Activated CD4-positive, alpha-beta T cell treated with anti-CD3 and anti-CD28 coated beads, Interleukin-2, amount 50 U/mL, for 4 hours (primary cell): ENCODE results near the gene ASAP2.

Source experiments
- DNase-seq, 2 experiments: peaks; one replicate each; pipeline ENCODE4 v3.0.0-alpha.2; 2020

The ASAP2 gene

DNA sequence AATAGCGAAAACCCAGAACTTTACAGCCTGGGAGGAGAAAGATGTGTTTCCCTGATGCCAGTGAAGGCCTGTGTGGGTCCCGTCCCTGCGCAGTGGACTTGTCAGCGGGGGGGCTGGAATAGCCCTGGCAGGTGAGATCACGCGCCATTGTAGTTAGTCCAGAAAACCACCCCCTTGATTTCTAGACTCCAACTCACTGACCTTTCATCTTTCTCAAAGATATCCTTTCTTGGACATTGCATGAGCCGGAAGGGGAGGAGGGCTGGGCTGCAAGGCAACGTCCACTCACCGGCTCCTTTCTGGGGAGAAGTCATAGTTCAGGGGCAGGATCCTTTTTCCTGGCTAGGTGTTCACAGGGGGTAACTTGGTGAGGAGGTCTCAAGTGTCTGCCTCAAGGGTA, 22.3 kb upstream of the ASAP2 start:
- DNase-seq: no peak

DNA sequence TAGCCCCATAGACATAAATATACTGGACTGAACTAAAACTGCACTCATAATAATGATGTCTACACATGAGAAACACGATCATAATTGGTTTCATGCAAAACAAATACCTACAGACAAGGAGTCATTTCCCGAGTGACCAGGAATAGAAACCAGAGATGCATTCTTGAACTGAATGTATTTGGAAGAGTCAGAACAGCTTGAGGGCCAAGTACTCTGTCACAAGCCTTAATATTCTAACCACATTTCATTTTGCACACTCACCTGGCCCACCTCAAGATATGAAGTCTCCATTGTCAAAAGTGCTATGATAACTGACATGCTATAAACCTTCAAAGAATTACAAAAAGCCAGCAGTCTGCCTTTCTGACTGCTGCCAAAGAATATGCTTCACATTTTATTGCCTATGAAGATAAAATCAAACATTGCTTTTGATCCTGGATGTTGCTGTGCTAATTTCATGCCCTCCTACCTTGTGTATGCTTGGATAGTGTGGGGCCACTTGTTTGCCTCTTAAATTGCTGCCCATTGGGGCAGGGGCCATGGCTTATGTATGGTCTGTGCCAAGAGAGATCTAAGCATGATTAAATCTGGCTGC, 18.9 kb upstream of the ASAP2 start:
- no peak for DNase-seq

DNA sequence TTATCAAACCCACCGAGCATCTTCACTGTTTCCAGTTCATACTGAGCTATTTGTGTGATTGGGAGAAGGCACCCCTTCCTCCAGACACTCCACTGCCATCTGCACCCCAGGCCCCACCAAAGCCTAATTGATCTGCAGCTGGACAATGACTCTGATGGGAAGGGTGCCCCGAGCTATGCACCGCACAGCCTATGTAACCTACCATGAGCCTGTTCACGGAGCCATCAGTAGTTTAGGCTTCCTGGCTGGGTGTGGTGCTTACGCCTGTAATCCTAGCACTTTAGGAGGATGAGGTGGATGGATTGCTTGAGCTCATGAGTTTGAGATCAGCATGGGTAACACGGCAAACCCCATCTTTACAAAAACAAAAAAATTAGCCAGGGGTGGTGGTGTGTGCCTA, 17.8 kb upstream of the ASAP2 start:
- no peak for DNase-seq

DNA sequence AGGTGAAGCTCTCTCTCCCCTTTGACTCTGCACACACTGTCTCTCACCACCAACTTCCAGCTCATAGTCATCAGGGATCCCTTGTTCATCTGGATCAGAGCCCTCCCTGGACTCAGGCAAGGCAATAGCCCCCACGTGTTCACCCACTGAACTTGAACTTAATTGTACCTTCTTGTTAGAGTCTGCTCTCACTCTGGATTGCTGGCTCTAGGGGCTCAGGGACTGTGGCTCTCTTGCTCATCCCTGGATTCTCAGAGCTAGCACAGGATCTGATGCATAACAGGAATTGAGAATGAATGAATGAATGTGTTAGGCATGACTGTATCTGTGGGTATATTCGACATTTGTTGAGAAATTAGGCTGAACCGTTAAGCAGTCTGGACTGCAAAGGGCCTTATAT, 16.7 kb upstream of the ASAP2 start:
- DNase-seq: no peak

DNA sequence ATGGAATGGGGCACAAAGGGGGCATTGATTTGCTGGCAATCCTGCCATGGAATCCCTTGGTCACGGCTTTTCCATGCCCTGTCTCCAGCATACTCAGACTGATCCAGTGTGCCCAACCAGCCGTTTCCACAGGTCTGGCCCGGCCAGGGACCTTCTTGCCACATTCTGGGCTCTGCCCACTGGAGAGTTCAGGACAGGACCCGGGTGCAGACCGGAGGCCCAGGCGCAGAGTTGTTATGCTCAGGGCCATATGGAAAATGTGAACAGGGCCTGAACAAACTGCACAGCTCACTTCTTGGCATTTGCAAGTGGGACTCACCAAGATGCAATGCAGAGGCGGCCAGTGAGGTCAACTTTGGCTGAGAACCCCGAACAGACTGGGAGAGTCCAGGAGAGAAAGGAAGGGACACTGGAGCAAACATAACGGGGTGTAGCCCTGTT, 15.6 kb upstream of the ASAP2 start:
- no peak for DNase-seq

DNA sequence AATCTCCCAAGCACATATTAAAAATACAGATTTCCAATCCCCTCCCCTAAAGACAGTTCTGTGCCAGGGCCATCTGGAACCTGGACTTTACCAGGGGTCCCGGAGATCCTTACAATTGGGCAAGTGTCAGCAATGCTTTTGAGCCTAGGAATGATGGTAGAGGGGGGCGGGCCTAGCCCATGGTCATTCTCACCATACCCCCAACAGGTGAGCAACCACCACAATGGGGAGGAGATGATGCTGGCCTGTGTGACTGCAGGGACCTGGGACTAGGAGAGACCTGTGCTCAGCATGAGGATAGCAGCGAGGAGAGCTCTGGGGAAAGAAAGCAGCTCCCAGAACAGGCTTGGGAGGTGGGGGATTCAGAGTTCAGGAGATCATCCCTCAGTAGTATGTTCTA, 13.9 kb upstream of the ASAP2 start:
- DNase-seq: no peak

DNA sequence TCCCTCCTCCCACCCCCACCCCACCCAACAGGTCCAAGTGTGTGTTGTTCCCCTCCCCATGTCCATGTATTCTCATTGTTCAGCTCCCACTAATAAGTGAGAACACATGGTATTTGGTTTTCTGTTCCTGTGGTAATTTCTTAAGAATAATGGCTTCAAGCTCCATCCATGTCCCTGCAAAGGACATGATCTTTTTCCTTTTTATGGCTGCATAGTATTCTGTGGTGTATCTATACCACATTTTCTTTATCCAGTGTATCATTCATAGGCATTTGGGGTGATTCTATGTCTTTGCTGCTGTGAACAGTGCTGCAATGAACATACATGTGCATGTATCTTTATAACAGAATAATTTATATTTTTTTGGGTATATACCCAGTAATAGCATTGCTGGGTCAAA, 12.3 kb upstream of the ASAP2 start:
- no peak for DNase-seq

DNA sequence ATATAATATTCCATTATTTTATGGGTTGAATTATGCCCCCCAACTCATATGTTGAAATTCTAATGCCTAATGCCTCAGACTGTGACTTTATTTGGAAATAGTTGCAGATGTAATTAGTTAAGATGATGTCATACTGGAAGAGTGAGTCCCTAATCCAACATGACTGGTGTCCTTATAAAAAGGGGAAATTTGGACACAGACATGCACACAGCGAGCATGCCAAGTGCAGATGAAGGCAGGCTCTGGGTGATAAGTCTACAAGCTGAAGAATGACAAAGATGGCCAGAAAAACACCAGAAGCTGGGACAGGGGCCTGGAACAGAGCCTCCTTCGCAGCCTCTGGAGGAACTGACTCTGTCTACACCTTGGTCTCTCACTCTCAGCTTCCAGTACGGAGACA, 10.0 kb upstream of the ASAP2 start:
- no peak for DNase-seq

DNA sequence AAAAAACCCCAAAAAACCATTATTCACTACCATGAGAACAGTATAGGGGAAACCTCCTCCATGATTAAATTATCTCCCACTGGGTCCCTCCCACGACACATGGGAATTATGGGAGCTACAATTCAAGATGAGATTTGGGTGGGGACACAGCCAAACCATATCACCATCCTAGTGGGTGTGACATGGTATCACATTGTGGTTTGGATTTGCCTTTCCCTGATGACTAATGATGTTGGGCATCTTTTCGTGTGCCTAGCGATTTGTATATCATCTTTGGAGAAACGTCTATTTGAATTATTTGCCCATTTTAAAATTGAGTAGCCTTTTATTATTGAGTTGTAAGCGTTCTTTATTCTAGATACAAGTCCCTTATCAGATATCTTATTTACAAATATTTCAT, 8.7 kb upstream of the ASAP2 start:
- DNase-seq: no peak

DNA sequence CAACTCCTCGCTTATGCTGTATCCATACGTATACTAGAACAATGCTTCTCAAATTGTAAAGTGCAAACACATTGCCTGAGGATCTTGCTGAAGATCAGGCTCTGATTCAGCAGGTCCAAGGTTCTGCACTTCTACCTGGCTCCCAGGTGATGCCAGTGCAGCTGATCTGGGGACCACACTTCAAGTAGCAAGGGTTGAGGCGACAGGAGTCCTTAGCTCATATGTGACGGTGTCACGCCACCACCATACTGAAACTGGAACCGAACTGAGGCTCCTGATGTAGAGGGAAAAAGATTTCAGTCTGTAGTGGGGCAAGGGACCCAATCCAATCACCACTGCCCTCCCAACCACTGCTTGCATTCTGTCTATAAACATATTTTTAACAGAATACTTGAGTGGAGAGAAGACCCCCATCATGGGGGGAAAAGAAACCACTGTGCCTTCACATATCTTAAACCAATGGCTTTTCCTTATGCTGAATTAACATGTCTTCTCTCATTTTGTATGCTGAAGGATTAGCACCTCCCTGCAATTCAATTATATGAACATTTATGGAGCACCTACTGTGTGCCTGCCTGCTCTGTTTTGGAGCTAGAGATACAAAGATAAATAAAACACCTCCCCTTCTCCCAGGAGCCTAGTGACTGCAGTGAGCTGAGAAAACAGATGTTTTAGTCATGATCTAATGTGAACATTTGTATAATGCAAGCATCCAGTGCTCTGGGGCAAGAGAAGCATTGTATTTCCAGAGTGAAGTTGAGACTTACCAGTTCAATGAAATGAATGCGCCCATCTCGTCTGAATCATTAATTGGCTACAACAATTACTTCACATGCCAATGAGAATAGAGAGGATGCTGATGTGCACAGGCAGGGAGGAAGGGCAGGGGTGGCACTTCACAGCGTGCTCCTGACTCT, 6.6 kb upstream of the ASAP2 start:
- no peak for DNase-seq

DNA sequence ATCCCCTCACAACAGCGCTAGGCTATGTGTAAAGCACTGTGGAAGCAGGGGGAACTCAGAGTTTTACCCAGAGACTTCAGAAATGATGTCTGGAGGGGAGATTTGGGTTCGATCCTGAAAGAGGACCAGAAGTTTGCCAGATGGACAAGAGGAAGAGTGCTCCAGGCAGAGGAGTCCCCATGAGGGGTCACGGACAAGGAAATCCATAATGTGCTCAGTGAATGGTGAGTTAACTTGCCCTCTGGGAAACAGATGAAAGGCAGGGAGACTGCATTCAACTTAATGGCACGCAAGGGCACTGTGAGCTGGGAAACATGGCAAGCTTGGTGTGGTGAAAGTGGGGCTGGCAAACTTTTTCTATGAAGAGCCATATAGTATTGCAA, 6.0 kb upstream of the ASAP2 start:
- DNase-seq: no peak

DNA sequence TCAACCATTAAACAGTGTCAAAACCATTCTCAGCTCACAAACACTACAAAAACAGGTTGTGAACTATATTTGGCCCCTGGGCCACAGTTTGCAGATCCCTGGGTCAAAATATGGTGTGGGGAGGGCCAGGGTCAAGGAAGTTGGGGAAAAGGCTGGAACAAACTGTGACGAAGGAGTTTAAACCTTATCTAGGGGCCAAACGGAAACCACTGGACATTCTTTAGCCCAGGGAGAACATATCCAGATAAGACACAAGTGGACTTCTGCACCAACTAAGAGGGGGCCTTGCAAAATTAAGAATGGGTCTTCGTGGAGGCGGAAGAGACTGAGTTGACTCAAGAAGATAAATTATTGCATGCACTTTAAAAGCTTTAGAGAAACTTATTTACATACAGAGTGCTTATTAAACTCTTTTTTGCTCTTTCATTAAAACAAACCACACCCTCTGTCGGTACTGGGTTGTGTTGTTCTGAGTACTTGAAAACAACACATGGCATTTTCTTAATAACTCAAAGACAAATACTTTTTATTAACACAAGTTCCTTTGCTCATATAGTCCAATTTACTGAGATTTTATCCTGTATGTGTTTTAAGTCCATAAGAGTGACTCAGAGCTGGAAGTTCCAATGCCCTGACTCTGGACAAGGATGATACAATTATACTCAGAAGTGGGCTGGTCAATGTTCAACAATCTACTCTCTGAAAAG, 5.3 kb upstream of the ASAP2 start:
- no peak for DNase-seq

DNA sequence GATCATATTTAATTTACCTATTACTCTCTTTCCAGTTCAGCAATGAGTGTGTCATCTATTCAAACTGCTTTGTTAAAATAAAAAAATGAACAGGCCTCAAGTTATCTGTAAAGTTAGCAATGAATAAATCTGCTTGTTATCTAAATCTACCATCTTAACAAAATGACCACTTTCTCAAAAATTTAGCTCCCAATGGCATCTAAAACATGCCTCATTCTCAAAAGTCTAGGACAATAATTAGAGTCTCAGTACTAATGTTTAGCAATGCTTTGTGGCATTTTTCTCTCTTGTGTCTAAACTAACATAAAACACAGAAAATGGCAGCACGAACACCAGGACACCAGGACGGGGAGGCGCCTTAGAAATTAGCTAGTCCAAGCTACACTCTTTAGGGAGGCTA, 3.6 kb upstream of the ASAP2 start:
- DNase-seq: no peak

DNA sequence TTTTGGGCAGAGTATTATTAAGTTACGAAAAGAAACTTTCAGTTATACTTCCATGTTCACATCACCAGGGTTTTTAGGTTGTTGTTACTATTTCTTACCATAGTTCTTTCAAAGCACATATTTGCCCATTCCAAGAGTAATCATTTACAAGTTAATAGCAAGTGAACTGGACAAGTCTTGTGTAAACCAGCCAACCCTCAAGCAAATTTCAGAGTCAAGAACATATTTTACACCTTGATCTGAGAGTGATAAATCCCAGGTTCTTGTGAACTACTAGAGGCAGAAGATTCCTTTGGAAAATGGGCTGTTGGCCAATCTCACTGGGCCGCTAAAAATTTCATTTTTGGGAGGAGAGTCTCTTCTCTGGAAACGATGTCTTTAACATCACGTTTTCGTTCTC, 2.7 kb upstream of the ASAP2 start:
- DNase-seq: no peak

DNA sequence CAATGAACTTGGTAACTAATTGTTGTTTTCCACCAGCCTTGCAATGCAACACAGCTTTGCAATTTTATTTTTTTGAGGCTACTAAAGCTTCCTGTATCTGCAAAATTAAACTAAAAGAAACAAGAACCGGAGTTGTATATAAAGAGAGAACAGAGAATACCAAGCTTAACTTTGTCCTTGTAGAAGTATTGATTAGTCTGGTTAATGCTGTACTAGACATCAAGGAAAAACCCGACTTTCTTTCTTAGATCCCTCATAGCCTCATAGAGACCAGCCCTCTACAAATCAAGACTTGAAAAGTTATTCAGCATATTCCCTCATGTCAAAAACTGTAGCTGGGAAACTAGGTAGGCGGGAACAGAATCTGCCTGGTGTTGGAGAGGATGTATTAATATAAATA, 1.7 kb upstream of the ASAP2 start:
- no peak for DNase-seq

DNA sequence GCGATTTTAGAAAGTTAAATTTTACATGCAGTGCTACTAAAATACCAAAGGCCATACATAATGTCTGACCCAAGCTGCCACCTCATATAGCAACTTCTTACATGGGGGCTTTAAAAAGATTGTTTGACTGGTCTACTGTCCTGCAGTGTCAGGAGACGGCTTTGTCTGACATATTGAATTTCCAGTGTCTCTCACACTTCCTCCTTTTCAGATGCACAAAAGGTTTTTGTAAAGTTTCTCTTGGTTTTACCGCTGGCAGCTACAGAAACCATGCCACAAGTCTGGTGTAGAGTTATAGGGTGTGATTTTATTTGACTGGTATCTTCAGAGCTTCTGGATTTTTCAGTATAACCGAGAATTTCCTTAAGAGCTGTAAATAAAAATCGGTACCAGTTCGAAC, 1.1 kb upstream of the ASAP2 start:
- no peak for DNase-seq

DNA sequence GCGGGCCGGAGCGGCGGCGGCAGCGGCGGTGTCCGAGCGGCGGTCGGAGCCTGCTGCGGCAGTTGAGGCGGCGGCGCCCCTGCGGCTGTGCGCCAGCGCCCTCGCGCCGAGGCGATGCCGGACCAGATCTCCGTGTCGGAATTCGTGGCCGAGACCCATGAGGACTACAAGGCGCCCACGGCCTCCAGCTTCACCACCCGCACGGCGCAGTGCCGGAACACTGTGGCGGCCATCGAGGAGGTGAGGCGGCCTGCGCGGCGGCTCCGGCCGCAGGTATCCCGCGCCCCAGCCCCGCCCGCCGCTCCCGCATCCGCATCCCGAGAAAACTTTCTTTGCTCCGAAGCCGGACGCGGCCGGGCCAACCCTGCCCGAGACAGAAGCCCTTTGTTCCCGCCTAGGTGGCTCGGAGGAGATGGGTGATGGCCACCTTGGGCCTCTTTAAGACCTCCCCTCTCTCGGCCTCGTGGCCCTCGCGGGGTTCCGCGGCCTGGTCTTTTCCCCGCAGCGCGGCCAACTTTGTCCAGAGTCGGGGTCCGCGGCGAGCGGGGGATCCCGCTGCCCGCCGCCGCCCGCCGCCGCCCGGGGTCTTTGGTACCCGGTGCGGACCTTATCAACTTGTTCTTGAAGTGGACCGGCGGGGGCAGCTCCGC, 504 bp downstream of the ASAP2 start:
- no peak for DNase-seq

DNA sequence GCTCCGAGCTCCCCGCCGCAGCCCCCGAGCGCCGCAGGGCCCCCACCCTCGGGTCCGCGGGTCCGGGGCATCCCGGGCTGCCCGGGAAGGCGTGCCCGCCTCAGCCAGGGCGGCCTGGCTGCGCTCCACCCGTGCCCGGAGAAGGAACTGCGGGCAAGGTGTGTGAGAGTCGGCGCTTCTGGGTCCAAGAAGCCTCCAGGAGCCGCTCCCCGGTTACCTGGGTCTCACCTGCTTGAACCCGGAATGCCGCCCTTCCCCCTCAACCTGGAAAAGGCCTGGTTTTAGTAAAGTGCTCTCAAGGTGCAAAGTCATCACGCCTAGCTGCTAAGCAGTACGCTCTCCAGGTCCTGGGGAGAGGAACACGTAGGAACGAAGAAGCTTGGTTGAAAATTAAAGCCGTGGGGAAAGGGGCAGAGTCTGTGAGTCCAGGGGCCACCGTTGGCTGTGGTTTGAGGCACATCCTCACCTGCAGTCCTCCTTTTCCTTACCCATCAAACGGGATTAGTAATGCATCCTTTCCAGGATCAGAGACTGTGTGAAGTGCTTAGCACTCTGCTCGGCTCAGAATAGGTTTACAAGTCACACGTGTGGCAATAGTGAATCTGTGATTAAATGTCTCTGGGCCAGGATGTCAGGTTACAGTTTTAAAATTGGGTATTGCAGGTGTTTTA, 1.2 kb downstream of the ASAP2 start:
- no peak for DNase-seq

DNA sequence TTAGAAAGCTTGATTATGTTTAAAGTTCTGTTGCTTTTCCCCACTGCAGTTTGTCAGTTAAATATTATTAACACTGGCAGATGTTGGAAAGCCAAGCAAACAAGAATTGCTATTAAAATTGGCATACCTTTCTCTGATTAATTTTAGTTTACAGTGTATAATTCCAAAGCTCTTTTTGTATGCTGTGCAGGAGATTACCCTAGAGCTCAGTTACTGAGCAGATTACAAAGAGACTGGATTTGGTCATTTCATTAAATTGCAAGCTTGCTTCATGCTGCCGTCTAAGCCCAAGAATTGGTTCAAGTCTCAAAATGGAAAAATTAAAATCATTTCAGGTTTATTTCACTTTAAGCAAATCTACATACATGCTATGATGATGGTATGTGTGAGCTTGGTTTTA, 2.3 kb downstream of the ASAP2 start:
- DNase-seq: no peak

DNA sequence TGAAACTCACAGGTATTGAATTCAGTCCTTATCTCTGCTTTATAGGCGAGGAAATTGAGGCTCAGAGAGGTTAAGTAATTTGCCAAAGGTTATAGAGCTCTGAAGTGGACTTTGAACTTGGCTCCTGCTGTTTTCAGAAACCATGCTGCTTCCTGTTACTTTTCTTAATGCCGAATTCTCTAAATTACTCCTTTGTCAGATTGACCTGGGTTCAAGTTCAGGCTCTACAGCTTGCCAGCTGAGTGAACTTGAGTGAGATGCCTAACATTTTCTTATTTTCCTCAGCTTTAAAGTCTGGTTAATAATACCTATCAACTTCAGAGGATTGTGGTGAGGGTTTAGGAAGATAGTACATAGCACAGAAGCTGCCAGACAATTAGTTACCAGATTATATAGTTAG, 3.4 kb downstream of the ASAP2 start:
- no peak for DNase-seq

DNA sequence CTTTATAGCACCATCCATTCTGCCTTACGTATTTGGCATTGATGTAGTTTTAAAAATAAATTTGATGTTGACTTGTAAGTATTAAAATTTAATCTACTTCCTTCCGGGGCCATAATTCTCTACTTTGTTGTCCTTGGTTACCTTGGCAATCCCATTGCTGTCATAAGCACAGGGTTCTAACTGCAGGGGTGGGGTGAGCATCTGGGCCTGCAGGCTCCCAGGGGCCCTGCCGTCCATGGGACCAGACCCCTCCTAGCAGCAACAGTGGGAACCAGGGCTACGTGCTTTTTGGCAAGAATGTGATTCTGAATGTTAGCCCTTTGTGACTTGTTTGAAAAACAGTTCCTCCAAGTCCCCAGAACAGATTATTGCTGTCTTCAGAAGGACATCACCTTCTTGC, 4.9 kb downstream of the ASAP2 start:
- no peak for DNase-seq

DNA sequence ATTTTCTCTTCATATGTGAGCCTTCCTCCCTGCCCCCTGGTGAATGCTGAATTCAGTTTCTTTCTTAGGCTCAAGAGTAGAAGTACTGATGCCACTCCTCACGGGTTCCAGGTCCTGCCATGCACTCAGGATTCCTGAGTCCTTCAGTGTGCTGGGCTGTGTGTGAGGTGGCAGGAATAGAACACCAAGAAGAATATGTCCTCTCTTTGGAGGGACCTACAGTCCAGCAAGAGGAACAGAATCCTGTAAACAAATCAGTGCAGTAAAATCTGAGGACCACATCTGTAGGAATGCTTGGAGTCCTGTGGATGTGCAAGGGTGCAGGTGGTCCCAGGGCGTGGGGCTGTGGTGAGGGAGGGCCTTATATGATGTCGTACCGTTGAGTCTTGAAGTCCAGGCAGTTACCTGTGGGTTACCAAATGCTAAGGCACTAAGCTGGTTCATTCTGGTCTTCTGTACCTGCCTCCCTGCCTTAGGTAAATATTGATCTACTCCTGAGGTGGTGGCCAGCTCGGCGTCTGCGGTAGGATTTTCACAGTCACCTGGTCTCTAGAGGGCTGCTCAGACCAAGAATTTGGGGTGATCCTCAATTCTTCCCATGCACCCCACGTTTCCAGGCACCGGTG, 5.5 kb downstream of the ASAP2 start:
- DNase-seq: no peak
